Measurements from ENCODE around the gene PDLIM1. TPM values are rescaled to one million over a fixed set of nuclear protein-coding genes. Genes with fewer than 3 reads are reported as not detected.

PDLIM1 gene
- total and polyA plus RNA-seq, 9 of the 15 experiments (the other 6 are each of a cell fraction or from before 2014, with no cell fraction given): 19.8 to 164 (median 39.1) TPM

DNA sequence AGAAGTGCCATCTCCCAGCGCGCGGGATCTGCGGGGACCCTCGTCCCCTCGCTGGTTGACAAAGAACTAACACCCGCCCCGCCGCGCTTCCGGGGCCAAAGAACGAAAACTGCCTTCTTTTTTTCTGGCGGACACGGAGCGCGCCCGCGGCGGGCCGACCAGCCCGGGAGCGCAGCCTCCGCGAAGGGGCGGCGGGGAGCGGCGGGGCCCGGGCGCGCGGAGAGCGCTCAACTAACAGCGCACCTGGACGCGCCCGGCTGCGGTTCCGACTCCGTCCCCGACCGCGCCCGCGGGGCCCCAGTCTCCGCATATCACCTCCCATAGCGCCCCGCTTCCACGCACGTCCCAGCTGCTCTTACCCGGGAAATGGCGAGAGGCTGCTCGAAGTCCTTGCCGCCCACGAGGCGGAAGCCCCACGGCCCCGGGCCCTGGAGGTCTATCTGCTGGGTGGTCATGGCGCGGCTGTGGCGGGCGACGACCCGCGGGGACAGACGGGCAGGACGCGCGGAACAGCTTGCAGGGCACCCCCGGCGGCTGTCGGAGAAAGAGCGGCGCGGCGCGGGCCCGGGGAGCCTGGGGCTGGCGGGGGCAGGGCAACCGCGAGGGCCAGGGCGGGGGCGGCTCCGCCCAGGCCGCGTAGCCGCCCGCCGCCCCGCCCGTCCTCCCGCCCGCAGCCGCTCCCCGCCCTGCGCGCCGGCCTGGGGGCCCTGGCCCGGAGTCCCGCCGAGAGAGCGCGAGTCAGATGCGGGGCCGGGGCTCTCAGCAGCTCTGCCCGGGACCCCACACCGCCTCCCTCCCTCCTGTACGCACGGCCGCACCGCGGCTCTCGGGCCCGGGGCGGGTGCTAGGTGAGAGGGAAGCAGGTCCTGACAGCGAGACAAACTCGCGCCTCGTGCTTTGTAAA, at the start of gene PDLIM1 (continued):
- TF ChIP-seq, protein P1, sequence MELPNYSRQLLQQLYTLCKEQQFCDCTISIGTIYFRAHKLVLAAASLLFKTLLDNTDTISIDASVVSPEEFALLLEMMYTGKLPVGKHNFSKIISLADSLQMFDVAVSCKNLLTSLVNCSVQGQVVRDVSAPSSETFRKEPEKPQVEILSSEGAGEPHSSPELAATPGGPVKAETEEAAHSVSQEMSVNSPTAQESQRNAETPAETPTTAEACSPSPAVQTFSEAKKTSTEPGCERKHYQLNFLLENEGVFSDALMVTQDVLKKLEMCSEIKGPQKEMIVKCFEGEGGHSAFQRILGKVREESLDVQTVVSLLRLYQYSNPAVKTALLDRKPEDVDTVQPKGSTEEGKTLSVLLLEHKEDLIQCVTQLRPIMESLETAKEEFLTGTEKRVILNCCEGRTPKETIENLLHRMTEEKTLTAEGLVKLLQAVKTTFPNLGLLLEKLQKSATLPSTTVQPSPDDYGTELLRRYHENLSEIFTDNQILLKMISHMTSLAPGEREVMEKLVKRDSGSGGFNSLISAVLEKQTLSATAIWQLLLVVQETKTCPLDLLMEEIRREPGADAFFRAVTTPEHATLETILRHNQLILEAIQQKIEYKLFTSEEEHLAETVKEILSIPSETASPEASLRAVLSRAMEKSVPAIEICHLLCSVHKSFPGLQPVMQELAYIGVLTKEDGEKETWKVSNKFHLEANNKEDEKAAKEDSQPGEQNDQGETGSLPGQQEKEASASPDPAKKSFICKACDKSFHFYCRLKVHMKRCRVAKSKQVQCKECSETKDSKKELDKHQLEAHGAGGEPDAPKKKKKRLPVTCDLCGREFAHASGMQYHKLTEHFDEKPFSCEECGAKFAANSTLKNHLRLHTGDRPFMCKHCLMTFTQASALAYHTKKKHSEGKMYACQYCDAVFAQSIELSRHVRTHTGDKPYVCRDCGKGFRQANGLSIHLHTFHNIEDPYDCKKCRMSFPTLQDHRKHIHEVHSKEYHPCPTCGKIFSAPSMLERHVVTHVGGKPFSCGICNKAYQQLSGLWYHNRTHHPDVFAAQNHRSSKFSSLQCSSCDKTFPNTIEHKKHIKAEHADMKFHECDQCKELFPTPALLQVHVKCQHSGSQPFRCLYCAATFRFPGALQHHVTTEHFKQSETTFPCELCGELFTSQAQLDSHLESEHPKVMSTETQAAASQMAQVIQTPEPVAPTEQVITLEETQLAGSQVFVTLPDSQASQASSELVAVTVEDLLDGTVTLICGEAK (IDR thresholded peaks at IDR 0.05): no peak
- TF ChIP-seq, protein P1 (CRISPR knock-in tag; IDR thresholded peaks at IDR 0.05): no peak
- TF ChIP-seq NR3C1 (CRISPR knock-in tag; IDR thresholded peaks at IDR 0.05) (no peak), ZNF830 (CRISPR knock-in tag; IDR thresholded peaks at IDR 0.05) (no peak), PPARD (CRISPR knock-in tag; IDR thresholded peaks at IDR 0.05) (no peak), ZNF311 (CRISPR knock-in tag; IDR thresholded peaks at IDR 0.05) (no peak), ZNF316 (IDR thresholded peaks at IDR 0.05) (no peak), NEUROD1 (IDR thresholded peaks at IDR 0.05; ENCODE audit: borderline replicate concordance, low read depth, low read length, partially characterized antibody) (no peak), ZNF165 (CRISPR knock-in tag; IDR thresholded peaks at IDR 0.05; ENCODE audit: borderline replicate concordance) (no peak), BDP1 (IDR thresholded peaks at IDR 0.05; ENCODE audit: insufficient read depth, insufficient read length) (no peak), TRIM24 (IDR thresholded peaks at IDR 0.05) (no peak), ZZZ3 (IDR thresholded peaks at IDR 0.05) (no peak), SMARCA5 (IDR thresholded peaks at IDR 0.05) (no peak), LEF1 (IDR thresholded peaks at IDR 0.05) (no peak), ZNF12 (CRISPR knock-in tag; IDR thresholded peaks at IDR 0.05) (no peak), GTF2F1 (IDR thresholded peaks at IDR 0.05; ENCODE audit: low read depth, low read length) (no peak)
- TF ChIP-seq, protein P2, sequence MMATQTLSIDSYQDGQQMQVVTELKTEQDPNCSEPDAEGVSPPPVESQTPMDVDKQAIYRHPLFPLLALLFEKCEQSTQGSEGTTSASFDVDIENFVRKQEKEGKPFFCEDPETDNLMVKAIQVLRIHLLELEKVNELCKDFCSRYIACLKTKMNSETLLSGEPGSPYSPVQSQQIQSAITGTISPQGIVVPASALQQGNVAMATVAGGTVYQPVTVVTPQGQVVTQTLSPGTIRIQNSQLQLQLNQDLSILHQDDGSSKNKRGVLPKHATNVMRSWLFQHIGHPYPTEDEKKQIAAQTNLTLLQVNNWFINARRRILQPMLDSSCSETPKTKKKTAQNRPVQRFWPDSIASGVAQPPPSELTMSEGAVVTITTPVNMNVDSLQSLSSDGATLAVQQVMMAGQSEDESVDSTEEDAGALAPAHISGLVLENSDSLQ (IDR thresholded peaks at IDR 0.05): no peak
- TF ChIP-seq, protein P3, sequence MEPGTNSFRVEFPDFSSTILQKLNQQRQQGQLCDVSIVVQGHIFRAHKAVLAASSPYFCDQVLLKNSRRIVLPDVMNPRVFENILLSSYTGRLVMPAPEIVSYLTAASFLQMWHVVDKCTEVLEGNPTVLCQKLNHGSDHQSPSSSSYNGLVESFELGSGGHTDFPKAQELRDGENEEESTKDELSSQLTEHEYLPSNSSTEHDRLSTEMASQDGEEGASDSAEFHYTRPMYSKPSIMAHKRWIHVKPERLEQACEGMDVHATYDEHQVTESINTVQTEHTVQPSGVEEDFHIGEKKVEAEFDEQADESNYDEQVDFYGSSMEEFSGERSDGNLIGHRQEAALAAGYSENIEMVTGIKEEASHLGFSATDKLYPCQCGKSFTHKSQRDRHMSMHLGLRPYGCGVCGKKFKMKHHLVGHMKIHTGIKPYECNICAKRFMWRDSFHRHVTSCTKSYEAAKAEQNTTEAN (CRISPR knock-in tag; IDR thresholded peaks at IDR 0.05): no peak

Data from K562 (cell line).